Activated B cell treated with CpG ODN at 0.5 μM for 24 hours (primary cell): ENCODE measurements around the gene RAD9A. TPM values are rescaled to one million over a fixed set of nuclear protein-coding genes. Genes with fewer than 3 reads are reported as not detected.

Experiments
- ATAC-seq: fragments of 200-7000 bp; cut with Tn5 transposase; one replicate; pipeline ENCODE4 v1.10.0; 2021; ENCODE audit warnings: low read depth, mild to moderate bottlenecking, moderate library complexity
- CTCF ChIA-PET: fragments of 350-600 bp; sonication (Branson Sonifier 250); formaldehyde crosslinking; loops from one replicate; lab custom pipeline; 2021; ENCODE audit warnings: antibody characterized with exemption; lab: Charles Lee
- POLR2A ChIA-PET: fragments of 350-600 bp; sonication (Branson Sonifier 250); formaldehyde crosslinking; loops from one replicate; lab custom pipeline; 2021; ENCODE audit warnings: antibody characterized with exemption; lab: Charles Lee
- DNase-seq: peaks from one replicate; pipeline ENCODE4 v3.0.0; 2022
- H3K27ac Mint-ChIP-seq: one replicate; pipeline ENCODE4 v1.8.0; 2020; ENCODE audit warnings: mixed read lengths
- H3K27me3 Mint-ChIP-seq: one replicate; pipeline ENCODE4 v1.8.0; 2021; ENCODE audit warnings: mixed read lengths
- H3K36me3 Mint-ChIP-seq: one replicate; pipeline ENCODE4 v1.8.0; 2021; ENCODE audit warnings: low read depth, mixed read lengths
- H3K4me1 Mint-ChIP-seq: one replicate; pipeline ENCODE4 v1.8.0; 2021; ENCODE audit warnings: mixed read lengths
- H3K4me3 Mint-ChIP-seq: one replicate; pipeline ENCODE4 v1.8.0; 2020; ENCODE audit warnings: mild to moderate bottlenecking, mixed read lengths
- H3K9me3 Mint-ChIP-seq: one replicate; pipeline ENCODE4 v1.8.0; 2020; ENCODE audit warnings: mixed read lengths
- intact Hi-C: fragments of 100-400 bp; cut with micrococcal nuclease; formaldehyde crosslinking; loops from one replicate; pipeline ENCODE4 v1.15.1; 2024
- total RNA-seq: library from RNA; stranded (reverse); gene quantifications from 2 replicates; pipeline ENCODE4 v1.2.3, GENCODE V29; 2022
- TF ChIP-seq, protein P1 (sequence below): fragments of 200-600 bp; IDR thresholded peaks from one replicate; pipeline ENCODE4 v1.8.0; 2022; ENCODE audit warnings: antibody characterized with exemption, mild to moderate bottlenecking

Gene RAD9A
- total RNA-seq, 1 donor from 2014 or later: 35.2 TPM

DNA sequence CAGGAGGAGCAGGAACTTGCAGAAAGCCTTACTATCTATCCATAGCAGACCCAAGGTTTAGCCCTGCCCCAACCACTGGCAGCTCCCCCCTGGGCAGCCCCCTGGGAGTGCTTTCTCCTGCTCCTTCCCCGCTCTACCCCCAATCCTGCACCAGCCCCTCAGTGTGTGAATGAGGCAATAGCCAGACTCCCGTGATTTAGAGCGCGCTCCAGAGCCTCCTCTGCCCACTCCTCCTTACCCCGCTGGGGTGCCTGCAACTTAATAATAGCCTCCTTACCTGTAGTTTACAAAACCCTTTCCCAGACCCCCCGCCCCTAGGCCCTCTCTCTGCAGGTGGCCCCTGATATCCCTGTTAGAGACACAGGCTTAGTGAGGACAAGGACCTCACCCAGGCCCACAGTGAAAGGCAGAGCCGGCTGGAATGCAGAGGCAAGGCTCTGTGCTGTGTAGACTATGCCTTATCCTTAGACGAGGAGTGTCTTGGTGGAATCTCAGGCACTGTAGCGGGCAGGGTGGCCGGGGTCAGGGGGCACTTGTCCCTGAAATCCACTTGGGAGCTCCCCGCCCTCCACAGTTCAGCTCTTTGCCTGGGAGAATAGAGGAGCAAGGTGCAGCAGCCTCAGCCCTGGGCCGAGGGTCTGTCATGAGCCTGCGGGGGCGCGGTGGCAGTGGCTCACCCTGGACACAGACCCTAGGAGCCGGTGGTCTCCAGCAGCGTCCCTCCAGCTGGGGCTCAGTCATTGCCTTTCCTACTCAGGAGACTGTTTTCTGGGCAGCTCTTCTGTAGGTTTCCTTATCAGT lies 19.4 kb downstream of the RAD9A start:
- ChIA-PET POLR2A (interaction anchor here (0.5 to 13.9 kb wide), 13 partner anchors 9 to 795 kb away, joined by 3 to 404 read pairs (median 5); partner anchors contain the start of genes CORO1B, POLD4, PPP1CA and PTPRCAP), CTCF (interaction anchor here (1.0 to 3.2 kb wide), 3 partner anchors 8 to 10 kb away, joined by 3 to 18 read pairs (median 9); partner anchors contain the start of genes PPP1CA and TBC1D10C)
- Mint-ChIP-seq H3K27ac (peak overlapping the region; percentile 95), H3K36me3 (peaks cover 21% of the 10 kb centered on the region), H3K4me1 (peaks cover 85% of the 10 kb centered on the region), H3K27me3 (no peaks in the 10 kb centered on the region), H3K4me3 (peak overlapping the region; percentile 80), H3K9me3 (no peaks in the 10 kb centered on the region)
- TF ChIP-seq, protein P1, sequence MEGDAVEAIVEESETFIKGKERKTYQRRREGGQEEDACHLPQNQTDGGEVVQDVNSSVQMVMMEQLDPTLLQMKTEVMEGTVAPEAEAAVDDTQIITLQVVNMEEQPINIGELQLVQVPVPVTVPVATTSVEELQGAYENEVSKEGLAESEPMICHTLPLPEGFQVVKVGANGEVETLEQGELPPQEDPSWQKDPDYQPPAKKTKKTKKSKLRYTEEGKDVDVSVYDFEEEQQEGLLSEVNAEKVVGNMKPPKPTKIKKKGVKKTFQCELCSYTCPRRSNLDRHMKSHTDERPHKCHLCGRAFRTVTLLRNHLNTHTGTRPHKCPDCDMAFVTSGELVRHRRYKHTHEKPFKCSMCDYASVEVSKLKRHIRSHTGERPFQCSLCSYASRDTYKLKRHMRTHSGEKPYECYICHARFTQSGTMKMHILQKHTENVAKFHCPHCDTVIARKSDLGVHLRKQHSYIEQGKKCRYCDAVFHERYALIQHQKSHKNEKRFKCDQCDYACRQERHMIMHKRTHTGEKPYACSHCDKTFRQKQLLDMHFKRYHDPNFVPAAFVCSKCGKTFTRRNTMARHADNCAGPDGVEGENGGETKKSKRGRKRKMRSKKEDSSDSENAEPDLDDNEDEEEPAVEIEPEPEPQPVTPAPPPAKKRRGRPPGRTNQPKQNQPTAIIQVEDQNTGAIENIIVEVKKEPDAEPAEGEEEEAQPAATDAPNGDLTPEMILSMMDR: no peak
- ATAC-seq (no peak), DNase-seq (no peak)
- intact Hi-C loops: loop anchor here (1.0 kb wide), 1 partner anchor 8 kb away; no protein-coding TSS in a partner anchor

DNA sequence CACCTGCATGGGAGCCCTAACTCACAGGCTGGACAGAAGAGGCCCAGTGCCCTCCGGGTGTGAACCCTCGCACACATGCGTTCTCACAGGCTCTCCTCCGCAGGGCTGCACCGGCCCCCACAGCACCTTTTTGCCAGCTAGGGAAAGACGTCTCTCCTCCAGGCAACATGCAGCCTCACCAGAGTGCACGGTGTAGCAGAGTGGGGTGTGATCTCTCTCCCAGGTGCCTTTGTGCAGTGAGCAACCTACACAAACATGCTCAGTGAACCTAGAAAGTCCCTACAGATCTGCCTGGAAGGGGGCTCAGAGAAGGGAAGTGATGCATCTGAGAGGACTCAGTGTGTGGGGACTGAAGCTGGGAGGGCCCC lies 20.0 kb downstream of the RAD9A start:
- Mint-ChIP-seq H3K27ac (peak overlapping the region; percentile 76), H3K27me3 (no peaks in the 10 kb centered on the region), H3K36me3 (peaks cover 18% of the 10 kb centered on the region), H3K4me1 (peaks cover 85% of the 10 kb centered on the region), H3K4me3 (peak overlapping the region; percentile 59), H3K9me3 (no peaks in the 10 kb centered on the region)
- DNase-seq (no peak), ATAC-seq (peak; percentile 16)
- CTCF ChIA-PET: interaction anchor here (1.0 to 3.2 kb wide), 3 partner anchors 8 to 11 kb away, joined by 3 to 18 read pairs (median 9); partner anchors contain the start of genes PPP1CA and TBC1D10C
- intact Hi-C loops: no loop called here
- TF ChIP-seq, protein P1: no peak
- POLR2A ChIA-PET: interaction anchor here (0.5 to 13.9 kb wide), 16 partner anchors 8 to 795 kb away, joined by 3 to 404 read pairs (median 5); partner anchors contain the start of genes AIP, CDK2AP2, CORO1B and POLD4

DNA sequence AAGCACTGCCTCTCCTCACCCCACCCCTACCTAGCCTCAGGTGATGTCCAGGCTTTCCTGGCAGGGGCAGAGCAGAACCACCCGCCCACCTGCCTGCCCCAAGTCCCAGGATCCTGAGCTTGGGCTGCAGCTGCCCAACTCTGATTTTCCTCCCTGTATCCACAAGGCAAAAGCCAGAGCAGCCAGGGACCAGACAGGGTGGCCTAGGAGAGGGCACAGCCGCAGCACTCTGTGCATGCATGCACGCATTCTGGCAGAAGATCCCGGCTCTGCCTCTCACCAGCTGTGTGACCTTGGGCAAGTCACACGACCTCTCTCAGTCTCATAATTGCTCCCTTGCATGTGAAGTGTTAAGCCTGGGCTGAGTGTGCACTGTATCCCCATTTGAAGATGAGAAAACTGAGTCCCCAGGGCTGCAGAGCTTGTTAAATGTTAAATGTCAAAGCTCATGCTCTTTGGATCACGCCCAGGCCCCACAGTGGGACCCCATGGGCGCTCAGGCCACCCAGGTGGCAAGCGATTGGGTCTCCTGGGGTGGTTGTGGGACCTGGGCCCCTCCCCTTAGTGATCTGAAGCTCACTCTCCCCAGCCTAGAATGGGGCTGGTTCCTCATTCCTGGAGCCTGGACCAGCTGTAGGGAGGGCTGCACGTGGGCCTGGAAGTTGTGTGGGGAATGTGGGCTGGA lies 20.9 kb downstream of the RAD9A start:
- peaks cover 11% of the 10 kb centered on the region for H3K36me3 Mint-ChIP-seq
- intact Hi-C loops: no loop called here
- POLR2A ChIA-PET: interaction anchor here (0.5 to 13.9 kb wide), 22 partner anchors 7 to 172 kb away, joined by 3 to 404 read pairs (median 5); partner anchors contain the start of genes AIP, CDK2AP2, CORO1B and POLD4
- TF ChIP-seq, protein P1: no peak
- no peak for DNase-seq
- no peaks in the 10 kb centered on the region for H3K27me3 Mint-ChIP-seq
- CTCF ChIA-PET: interaction anchor here (1.0 to 3.2 kb wide), 3 partner anchors 8 to 12 kb away, joined by 3 to 18 read pairs (median 9); partner anchors contain the start of genes PPP1CA and TBC1D10C
- peak overlapping the region; percentile 76 for H3K27ac Mint-ChIP-seq
- ATAC-seq: no peak
- H3K4me1 Mint-ChIP-seq: peaks cover 84% of the 10 kb centered on the region
- no peaks in the 10 kb centered on the region for H3K9me3 Mint-ChIP-seq
- H3K4me3 Mint-ChIP-seq: peak overlapping the region; percentile 41

DNA sequence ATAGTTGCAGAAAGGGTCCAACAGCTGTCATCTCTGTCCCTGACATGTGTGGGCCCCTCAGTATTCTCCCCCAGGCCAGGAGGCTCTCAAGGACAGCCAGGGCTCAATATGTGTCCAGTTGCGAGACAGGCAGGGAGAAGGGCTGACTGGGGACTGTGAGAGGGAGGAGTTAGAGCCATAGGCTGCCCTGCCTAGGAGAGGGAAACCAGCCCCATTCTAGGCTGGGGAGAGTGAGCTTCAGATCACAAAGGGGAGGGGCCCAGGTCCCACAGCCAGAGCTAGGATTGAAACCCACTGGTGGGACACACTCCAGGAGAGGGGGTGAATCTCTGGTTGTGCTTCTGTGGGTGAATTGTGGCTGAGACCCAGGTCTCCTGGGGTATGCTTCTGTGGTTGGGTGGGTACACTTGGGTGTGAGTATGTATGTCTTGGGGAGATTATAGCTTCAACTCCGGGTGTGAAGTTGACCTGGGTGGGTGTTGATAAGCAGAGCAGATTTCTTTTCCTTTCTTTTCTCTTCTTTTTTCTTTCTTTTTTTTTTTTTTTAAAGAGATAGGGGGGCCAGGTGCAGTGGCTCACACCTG lies 21.6 kb downstream of the RAD9A start:
- Mint-ChIP-seq H3K4me3 (peak overlapping the region; percentile 41), H3K36me3 (peaks cover 4% of the 10 kb centered on the region), H3K9me3 (no peaks in the 10 kb centered on the region), H3K4me1 (peaks cover 84% of the 10 kb centered on the region), H3K27ac (peak overlapping the region; percentile 76), H3K27me3 (no peaks in the 10 kb centered on the region)
- ATAC-seq (no peak), DNase-seq (no peak)
- intact Hi-C loops: no loop called here
- CTCF ChIA-PET: interaction anchor here (2.8 to 3.2 kb wide), 2 partner anchors 10 to 12 kb away, joined by 9 to 18 read pairs; partner anchors contain the start of genes PPP1CA and TBC1D10C
- POLR2A ChIA-PET: interaction anchor here (0.5 to 13.9 kb wide), 21 partner anchors 11 to 1149 kb away, joined by 3 to 404 read pairs (median 5); partner anchors contain the start of genes AIP, CDK2AP2, CORO1B and POLD4
- TF ChIP-seq, protein P1: no peak
